ENCODE data around the gene RAB20.
"Not testable (repeated sequence)": the region's sequence is repeated elsewhere in the genome, so short reads cannot be mapped to it uniquely, and the experiment has no call there.

RAB20 gene

DNA sequence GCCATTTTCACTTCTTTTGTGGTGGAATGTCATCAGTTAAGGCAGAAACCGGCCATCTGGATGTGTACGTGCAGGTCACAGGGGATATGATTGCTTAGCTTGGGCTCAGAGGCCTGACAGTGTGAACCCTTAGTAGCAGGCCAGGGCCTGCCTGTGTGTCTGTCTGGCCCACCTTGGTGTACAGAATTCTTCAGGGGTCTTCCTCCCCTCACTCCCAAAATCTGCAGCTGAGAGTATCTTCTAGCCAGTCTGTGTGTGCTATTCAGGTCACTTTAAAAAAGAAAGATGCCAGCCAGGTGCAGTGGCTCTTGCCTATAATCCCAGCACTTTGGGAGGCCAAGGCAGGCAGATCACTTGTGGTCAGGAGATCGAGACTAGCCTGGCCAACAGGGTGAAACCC is 74.6 kb downstream of the RAB20 start:
- not testable (repeated sequence) for DNase-seq

DNA sequence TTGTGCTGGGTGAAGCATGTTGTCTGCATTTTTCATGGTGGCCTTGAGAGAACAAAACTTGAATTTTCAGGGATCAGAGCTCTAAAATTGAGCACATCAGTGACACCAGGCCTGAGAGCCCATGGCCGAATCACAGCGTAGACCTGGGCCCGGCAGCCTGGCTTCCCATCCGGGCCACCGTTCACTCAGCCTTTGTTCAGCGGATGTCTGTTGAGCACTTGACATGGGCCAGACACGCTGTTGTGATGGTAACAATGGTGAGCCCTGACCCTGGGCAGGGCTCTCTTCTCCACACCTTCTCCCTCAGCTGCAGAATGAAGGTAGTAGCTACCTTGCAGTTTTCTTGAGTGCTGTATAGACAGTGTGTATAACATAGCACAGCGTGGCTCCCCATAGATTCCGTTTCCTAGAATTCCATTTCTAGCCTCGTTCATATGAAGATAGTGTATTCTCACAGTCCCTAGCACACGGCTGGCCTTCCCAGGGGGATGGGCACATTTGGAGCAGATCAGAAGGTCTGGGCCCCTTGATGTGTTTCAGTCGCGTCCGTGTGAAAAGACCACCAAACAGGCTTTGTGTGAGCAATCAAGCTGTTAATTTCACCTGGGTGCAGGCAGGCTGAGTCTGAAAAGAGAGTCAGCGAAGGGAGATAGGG is 75.3 kb downstream of the RAB20 start:
- peak; percentile 91 for DNase-seq

DNA sequence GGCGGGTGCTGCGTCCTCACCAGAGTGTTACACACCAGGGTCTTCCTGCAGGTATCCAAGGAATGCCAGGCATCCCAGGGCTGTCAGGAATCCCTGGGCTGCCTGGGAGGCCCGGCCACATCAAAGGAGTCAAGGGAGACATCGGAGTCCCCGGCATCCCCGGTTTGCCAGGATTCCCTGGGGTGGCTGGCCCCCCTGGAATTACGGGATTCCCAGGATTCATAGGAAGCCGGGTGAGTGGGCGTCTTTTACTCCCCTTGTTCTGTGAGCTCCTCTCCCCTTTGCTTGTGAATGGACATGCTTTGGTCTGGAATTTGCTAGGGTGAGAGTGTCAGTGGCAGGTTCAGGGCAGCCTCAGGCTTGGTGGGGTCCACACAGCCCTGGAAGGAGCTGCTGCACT is 75.9 kb downstream of the RAB20 start:
- peak; percentile 99 for DNase-seq

DNA sequence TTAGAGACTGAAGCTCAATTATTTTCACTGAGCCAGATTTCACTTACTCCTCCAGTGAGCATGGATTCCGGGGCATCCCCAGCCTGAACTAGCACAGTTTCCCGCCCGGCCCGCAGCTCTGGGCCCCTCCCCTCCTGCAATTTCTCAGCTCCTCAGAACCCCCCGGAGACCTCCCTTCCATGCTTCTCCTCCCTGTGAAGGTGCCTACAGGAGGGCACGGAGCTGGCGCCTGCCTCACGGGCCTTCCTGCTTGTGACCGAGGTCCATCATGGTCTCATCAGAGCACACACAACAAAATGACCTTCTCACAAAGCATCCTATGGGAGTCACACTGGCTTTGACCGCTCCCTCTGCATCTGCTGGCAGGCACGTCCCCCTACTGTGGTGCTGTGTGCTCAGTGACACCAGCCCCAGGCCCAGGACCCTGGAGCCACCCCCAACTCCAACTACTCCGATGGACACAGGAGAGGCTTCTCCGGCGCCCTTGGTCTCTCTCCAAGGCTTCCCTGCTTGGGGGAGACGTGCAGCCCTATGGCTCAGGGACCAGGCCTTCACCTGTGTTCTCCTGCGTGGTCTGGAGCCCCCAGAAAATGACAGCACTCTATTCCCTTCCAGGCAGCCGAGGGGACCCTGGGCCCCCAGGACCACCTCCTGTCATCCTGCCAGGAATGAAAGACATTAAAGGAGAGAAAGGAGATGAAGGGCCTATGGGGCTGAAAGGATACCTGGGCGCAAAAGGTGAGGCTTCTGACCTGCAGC is 77.1 kb downstream of the RAB20 start:
- no peak for DNase-seq

DNA sequence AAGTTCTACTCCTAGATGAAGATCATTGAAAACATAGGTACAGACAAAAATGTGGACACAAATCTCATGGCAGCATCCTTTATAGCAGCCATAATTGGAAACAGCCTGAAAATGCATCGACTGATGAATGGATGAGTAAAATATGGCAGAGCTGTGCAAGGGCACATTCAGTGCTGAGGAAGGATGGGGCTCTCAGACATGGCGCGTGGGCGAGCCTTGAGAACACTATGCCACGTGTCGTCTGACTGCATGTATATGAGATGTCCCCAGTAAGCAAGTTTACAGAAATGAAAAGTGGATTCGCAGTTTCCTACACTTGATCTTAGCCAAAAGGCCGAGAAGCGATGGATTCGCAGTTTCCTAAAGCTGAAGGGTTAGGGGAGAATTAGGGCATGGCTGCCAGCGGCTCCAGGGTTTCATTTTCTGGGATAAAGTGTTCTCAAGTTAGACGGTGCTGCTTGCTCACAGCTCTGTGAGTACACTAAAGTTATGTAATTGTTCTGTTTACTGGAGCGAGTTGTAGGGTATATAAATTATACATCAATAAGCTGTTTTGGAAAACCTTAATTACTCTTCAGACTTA is 78.0 kb downstream of the RAB20 start:
- DNase-seq: no peak

DNA sequence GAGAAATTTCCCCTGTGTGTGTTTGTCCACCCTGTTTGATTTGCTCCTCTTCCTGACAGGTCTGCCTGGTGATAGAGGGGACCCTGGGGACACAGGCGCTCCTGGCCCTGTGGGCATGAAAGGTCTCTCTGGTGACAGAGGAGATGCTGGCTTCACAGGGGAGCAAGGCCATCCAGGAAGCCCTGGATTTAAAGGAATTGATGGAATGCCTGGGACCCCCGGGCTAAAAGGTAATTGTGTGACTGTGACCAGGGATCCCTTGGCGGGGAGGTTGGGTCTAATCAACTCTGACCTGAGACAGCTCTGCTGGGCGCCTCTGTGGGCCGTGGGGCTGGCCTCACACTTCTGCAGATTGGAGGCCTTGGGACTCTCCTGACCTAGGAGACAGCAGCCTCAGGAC is 81.4 kb downstream of the RAB20 start:
- DNase-seq: no peak

DNA sequence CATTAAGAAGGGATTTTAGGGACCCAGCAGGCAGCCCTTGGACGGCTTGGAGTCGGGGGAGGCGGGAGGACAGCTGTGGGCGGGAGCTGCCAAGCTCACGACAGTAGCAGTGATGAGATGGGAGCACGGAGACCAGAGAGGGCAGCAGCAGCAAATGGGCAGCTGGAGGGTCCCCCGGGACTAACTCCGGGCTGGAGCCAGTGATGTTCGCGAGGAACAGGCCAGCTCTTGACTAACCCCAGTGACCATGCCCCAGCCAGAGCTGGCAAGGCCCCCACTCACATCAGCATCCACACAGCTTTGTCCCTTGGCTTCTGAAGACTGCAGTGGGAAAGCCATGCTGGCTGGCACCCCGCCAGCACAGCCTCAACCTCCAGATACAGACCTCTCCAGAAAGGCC is 81.9 kb downstream of the RAB20 start:
- DNase-seq: no peak

DNA sequence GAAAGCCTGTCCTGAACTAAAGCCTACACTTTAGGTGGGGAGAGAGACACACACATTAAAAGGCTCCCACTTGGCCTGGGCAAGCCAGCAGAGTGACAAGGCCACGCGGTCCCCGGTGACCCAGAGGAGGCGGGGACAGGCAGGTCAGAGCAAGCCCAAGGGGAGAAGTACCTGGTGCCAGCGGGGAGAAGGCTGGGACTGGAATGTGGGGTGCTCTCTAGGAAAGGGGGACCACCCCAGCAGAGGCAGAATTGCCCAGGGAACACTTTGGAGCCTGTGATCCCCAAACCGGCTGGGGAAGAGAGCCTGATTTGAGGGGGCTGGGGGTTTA is 82.3 kb downstream of the RAB20 start:
- no peak for DNase-seq

DNA sequence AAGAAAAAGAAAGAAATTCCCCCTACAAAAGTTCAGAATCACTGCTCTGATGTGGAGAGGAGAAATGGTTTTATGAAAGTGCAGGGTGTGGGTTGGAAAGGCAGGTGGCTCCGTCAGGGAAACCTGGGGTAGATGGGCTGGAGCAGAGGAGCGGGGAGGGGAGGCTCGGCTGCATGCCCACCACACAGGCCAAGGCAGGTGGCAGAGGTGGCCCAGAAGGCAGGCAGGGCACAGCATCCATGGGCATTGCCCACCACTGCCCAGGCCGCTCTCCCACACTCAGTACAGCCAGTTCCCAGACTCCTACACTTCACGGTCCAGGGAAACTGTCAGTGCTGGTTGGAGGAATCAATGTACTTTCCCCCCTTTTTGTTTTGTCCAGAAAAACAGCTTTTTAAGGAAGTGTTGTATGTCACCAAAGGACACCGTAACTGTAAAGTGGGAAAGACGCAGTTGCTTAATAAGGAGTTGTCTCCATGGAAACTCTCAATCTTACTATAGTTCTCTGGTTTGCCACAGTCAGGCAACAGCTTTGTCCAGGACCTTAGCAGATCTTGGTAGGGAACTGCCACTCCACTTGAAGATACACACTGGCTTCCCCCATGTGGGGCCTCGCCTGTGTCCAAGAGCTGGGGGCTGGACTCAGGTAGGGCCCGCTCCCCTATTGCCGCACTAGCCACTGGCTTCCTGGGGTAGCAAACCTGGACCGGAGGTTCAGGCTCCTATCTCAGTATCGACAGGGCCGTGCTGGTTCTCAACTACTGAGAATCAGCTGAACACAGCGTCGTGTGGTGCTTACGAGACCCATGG is 82.9 kb downstream of the RAB20 start:
- no peak for DNase-seq

DNA sequence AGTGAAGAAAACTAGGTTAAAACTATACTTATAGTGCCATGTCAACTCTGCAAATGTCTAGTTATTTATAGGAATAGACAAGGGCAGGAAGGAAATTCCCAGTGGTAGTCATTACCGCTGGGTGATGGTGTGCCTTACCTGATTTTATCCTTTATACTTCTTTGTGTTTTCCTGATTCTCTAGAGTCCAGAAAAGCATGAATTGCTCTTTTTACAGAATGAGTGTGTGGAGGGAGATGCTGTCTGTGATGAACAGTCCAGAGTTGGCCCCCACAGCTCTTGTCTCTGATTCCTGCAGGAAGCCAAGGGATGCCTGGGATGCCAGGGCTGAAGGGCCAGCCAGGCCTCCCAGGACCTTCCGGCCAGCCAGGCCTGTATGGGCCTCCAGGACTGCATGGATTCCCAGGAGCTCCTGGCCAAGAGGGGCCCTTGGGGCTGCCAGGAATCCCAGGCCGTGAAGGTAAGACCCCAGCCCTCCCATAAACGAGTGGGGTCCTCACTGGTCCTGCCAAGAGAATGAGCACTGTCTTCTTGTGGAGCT is 83.7 kb downstream of the RAB20 start:
- no peak for DNase-seq

DNA sequence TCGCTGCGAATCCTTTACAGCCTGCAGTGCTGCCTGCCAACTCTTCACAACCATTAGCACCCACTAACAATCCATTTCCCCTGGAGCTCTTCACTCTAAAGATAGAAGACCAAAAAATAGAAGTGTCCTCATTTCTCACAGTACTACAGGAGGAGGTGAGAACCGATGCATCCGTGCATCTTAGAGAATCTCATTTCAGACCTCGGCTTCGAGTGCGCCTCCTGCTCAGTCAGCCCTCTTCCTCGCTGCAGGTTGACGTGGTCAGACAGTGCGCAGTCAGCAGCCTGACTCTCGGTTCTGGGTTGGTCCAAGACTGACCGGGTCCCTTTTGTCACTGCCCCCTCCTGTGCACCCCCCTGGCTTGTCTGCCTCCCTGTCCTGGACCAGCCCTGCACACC is 85.3 kb downstream of the RAB20 start:
- DNase-seq: no peak

DNA sequence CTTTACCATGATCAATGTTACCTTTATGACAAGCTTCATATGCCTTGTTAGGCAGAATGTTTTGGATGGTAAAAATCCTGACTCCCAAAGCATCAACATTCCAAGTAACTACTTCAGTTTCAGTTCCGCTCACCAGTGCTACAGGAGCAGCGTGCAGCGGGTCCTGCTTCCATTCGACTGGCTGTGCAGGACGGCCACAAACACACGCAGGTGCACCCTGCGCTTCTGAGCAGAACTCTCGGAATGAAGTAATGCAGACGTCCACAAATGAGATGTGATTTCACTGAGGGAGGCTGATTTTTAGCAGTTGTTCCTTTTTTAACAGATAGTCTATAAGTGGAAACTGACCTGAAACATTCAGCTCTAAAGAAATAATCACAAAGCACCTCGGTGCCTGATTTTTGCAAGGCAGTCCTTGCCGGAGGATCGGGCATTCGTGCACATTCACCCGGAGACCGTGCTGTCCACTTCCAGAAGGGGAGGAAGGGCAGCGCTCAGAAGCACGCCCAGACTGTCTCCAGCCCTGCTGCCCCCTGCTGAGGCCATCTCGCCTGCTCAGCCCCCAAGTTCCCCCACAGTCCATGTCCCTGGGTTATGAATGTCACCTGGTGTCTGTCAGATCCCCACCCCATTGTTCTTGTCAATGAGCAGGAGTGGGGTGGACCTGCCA is 85.8 kb downstream of the RAB20 start:
- DNase-seq: no peak

DNA sequence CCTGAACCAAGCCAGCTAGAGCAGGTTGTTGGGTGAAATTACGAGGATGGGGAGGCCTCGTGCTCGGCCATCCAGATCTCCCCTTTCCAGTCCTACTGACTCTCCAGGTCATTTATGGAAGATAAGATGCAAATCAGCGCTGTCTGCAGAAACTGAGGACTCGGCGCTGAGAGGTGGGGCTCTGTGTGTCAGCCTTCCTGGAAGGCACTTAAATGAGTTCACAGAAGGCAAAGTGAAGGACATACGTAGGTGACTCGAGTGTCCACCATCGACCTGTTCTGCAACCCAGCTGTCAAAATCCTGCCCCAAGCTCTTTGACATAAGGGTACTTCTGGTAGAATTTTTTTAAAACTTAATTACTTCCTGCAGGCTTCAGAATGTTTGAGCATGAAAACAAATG is 86.4 kb downstream of the RAB20 start:
- no peak for DNase-seq

DNA sequence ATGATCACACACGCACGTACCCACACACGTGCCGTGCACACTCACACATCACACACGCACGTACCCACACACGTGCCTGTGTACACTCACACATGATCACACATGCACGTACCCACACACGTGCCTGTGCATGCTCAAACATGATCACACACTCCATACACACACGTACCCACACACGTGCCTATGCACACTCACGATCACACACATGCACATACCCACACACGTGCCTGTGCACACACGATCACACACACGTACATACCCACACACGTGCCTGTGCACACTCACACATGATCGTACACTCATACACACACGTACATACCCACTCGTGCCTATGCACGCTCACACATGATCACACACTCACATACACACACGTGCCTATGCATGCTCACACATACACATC is 86.8 kb downstream of the RAB20 start:
- DNase-seq: no peak
